Stimulated activated CD8-positive, alpha-beta memory T cell treated with anti-CD3 and anti-CD28 coated beads, Interleukin-12 subunit alpha, Interleukin-12 subunit beta, amount 100 ng/mL, for 1 hour (primary cell): Measurements from ENCODE around the gene AP1S3.

Experiments
- DNase-seq: peaks from one replicate; pipeline ENCODE4 v3.0.0-alpha.2; 2020; ENCODE audit warnings: low read depth

Gene AP1S3

DNA sequence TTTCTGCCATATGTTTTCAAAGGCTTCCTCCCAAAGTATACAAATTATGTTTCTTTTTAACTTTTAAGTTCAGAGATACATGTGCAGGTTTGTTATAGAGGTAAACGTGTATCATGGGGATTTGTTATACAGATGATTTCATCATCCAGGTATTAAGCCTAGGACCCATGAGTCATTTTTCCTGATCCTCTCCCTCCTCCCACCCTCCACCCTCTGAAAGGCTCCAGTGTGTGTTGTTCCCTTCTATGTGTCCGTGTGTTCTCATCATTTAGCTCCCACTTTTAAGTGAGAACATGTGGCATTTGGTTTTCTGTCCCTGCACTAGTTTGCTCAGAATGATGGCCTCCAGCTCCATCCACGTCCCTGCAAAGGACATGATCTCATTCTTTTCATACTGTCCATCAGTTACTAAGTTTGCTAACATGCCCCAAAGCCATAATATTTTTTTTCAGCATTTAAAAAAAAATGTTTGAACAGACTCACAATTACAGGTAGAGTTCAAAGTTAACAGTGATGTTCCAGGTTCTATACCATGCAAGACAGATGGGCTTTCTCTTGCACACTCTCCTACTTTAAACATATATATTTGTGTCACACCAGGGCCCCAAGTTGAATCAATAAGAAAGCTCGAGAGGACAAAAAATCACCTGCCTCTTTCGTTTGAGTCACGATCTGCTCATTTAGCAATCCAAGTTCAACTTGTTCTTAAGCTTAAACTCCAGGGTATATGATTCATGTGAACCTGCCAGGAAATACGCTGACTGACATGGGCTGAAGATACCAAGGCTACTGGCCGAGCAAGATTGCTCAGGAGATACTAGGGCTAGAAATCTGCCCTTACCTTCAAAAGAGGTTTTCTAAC lies 77.6 kb downstream of the AP1S3 start:
- no peak for DNase-seq

DNA sequence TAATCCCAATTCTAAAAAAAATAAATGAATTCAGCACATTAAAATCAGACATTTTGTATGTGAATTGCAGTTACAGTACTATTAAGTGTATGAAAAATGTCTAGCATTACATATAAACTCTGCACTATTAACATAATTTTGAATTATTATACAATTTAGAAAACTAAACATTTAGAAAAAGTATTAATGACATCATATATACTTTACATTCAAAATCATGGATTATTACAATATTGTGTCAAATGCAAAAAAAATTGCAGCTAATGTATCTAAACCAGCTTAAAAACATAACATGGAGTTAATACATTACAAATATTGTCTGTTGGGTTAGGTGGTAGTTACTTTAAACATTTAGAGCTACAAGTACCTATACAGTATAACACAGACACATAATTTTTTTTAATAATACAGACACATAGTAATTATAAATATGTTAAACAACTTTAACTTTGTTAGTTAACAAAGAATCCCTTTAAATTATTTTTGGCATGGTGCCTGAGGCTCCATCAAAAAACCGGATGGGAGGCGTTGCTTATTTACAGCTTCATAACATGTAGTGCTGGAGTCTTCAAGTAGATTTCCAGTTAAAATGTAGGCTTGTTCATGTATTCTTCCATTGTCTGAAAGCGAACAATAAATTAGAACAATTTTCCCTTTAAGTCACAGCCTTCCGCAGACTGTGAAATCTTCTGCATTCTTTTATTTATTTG lies 79.1 kb downstream of the AP1S3 start:
- no peak for DNase-seq

DNA sequence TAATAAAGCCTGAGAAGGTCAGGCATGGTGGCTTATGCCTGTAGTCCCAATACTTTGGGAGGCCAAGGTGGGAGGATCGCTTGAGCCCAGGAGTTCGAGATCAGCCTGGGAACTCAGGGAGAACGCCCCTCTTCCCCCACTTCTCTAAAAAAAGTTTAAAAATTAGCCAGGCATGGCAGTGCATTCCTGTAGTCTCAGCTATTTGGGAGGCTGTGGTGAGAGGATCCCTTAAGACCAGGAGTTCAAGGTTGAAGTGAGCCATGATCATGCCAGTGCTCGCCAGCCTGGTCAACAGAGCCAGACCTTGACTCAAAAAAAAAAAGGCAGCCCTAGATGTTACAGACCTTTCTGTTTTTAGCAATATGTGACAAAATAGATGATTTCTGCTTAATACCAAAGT lies 83.4 kb downstream of the AP1S3 start:
- no peak for DNase-seq

DNA sequence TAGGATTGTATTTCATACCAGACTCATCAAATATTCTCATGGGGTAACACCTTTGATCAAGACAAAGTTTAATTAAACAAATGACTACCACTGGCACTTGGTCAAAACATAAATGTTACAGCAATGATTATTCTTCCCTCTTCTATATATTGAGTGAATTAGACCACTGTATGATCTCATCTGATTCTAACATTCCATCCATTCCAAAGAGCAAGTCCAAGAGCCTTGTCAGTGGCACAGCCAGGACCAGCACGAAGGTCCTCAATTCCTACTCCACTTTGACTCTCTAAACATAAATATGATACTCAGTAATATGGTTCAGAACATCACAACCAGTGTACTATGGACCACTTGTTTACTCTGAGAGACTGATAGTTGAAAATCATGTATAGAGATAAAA lies 86.4 kb downstream of the AP1S3 start:
- no peak for DNase-seq

DNA sequence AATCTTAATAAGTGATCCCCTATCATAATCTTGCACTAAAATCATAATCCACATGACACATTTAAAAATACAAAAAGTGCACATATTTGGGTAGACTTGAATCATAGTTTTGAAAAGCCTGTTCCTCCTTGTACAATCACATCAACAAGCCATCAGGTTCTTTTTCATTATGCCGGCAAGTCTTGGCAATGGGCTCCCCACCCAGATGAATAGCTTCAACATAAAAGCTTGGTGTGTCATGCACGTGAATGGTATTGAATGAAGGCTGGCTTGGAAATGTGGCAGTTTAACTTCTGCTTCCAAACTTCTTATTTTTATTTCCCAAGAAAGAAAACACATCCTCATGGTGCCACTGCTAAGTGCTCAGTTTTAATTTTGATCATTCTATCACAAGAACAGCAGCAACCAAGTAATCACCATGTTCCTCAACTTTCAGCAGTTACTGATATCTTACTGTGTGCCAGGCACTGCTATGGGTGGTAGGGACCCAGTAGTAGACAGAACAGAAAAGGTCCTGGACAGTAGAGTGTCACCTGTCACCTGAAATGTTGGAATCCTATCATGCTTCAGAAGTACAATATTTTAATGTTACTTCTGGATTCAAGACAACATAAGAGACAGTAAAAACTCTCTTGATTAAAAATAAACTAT lies 89.9 kb downstream of the AP1S3 start:
- DNase-seq: no peak

DNA sequence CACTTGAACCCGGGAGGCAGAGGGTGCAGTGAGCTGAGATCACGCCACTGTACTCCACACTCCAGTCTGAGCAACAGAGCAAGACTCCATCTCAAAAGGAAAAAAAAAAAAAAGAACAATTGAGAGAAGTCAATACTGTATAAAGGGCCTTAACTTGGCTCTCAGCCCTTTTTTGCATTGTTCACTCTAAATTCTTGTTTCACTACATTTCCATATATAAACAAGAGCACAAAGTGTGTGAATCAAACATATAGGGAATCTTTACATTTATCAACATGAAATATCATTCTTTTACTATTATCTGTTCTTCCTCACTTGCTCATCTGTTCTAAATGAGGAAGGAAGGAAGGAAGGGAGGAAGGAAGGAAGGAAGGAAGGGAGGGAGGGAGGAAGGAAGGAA lies 90.8 kb downstream of the AP1S3 start:
- no peak for DNase-seq

DNA sequence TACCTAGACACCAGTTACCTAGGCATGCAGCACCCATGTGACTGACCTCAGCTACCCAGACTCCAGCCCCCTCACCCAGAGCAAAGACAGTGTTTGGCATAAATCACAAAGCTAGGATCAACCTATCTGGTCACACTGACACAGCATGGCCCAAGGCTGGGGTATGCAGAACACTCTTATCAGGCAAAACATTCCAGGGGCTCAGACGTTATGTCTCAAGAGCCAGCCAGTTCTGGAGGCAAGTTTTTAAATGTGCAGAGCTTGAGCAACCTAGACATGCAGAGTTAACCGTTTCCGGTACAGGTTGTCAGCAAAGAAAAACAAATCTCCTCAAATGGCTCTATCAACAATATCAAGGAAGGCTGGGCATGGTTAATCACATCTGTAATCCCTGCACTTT lies 92.8 kb downstream of the AP1S3 start:
- DNase-seq: no peak

DNA sequence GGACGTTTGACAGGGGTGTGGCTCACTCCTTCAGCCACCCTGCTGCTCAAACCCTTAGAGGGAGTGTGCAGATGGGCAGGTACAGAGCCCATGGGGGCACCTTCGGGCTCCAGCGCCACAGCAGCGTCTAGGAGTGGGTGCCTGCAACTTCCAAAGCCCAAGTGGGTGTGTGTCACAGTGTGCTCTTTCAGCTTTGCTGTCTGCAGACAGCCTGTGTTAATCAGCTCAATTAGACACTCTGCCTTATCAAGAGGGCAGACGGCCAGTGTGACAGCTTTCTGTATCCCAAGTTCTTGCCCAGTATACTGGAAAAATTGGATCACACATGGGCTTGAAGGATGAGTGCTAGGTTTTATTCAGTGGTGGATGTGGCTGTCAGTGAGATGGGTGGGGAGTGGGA lies 96.7 kb downstream of the AP1S3 start:
- no peak for DNase-seq

DNA sequence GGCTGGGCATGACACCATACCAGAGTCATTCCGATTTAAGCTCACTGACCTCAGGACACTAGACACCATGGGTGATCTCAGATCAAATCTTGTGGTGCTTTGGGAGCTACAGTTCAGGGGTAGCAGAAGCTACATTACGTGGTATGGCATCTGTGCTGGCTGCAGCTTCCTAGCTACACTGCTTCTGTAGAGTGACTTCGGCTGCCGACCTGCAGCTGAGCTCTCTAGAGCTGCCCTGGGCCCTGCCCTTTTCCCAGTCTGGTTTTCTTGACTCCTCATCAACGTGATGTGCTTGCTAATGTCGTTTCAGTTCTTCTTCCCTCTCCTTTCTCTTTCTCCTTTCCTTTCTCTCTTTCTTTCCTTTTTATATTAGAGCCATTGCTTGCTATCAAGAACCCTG lies 100.2 kb downstream of the AP1S3 start:
- no peak for DNase-seq

DNA sequence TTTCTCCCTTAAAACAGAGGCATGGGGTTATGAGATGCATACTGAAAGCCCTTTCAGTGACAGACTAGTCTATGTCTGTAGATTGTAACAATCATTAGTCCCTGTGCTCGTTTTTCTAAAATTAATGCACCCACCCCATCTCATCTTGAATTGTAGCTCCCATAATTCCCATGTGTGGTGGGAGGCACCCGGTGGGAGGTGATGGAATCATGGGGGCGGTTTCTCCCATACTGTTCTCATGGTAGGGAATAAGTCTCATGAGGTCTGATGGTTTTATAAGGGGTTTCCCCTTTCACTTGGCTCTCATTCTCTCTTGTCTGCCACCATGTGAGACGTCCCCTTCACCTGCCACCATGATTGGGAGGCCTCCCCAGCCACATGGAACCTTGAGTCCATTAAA lies 100.9 kb downstream of the AP1S3 start:
- DNase-seq: no peak

DNA sequence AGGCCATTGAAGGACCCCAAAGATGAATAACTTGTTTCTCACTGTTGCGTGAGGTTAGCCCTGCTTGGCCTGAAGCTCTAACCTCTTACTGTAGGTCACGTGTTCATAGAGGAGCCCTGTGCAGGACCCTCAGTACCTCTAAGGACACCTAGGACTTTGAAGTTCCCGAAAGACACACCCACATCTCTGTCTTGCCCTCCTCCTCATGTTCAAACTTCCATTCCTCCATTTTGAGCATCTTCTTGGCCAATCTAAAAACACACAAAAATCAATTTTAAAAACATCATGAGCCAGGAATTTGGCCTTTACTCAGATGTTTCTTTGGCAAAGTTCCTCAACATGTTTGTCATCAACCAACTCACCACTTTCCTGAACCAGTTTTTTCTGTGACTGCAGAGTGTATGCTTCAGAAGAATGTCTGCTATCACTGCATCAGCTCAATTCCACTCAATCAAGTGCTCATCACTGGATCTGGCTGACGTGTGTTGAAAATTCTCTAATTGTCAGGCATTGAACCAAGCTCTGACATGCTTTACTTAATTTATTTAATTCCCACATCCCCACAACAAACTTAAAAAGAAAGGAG lies 101.6 kb downstream of the AP1S3 start:
- DNase-seq: no peak

DNA sequence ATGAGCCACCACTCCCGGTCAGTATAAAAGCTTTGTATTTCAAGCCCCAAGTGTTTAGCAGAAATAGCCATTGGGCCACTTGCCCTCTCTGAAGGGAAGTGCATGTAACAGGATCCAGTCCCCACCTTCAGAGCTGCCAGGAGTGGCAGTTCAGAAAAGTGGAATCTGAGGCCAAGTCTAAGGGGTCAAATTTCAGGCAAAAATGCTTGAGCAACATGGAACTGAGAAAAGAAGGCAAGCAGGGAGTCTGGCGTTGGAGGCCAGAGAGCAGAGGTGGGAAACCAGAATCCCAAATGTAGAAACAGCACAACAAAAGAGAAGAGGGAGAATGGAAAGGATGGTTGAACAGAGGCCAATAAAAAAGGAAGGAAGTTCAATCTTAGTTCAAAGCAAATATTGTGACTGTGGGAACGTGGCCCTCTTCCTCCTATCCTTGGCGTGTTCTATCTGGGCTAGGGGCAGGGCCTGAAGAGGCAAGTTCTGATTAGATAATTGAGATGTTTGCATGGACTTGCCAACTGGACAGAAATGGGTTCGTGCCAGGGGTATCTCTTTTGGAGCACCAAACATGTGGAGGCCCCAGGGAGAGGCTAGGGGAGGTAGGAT lies 102.2 kb downstream of the AP1S3 start:
- no peak for DNase-seq

DNA sequence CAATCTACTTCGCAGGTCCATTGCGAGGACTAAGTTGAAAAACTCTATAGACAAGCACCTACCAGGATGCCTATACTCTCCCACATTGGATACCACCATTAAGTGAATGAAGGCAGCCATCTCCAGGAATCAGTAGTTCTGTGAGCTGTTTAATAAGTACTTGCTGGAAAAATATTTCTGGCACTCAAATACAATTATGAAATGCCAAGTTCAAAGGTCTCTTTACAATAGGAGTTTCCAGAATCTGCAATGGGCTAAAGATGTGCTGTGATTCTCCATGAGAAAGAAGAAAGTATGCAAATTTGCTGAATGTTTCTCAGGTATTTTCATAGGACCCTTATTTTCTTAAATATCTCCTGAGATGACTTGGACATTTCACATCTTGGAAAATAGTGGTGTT lies 103.0 kb downstream of the AP1S3 start:
- DNase-seq: no peak

DNA sequence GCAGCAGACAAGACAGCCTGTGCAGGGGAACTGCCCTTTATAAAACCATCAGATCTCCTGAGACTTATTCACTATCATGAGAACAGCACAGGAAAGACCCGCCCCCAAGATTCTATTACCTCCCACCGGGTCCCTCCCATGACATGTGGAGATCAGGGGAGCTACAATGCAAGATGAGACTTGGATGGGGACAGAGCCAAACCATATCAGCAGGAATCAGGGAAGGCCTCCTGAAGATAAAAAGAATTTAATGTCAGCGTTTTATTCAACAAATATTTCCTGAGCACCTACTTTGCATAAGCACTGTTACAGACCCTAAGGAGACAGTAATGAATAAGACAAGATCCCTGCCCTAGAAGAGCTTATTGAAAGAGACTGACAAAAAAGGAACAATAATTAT lies 105.0 kb downstream of the AP1S3 start:
- DNase-seq: no peak

DNA sequence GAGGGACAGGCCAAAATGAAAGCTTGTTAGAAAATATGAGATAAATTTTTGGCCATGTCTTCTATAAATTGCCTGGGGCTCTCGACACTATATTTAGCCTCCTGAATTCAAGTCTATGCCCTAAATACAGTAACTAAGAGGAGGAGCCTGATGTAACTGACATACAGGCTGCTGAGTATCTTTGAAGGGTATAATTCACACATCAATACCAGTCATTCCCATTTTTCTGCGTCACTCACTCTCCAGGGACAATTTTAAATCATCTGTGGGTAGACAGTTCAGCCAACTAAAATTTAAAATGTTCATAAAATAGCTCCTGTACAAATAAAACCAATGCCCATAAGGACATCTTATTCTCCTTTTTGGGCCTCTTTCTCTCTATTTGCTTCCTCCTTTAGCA lies 105.9 kb downstream of the AP1S3 start:
- no peak for DNase-seq

DNA sequence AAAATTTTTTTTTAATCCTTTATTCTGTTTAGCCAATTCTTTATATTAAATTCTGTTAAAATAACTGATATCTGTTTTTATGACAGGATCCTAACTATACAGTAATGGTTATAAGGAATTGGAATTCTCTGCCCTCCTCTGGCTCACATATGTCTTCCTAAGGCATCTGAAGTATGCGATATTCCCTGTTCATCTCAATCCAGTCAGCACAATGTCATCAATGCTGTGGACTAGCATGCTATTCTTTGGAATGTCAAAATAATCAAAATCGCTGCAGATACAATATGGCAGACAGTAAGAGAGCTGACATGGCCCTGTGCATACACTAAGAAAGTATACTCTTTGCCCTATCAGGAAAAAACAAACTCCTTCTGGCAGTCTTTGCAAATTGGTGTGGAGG lies 107.6 kb downstream of the AP1S3 start:
- DNase-seq: no peak

DNA sequence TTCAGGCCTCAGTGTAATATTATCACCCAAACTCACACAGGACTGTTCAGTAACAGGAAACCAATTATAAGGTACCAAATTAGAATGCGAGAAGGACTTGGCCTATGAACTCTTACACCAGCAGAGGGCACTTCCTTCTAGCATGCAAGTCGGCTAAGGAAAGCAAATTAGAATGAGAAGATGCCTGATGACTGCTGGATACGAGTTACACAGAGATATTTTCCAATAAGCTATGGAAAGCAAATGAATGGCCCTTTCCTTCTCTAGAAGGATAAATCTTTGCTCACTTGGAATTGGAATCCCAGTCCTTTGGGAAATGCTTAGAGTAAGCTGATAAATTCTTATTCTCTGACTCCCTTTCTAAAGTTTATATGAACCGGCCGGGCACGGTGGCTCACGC lies 109.8 kb downstream of the AP1S3 start:
- peak; percentile 5 for DNase-seq

DNA sequence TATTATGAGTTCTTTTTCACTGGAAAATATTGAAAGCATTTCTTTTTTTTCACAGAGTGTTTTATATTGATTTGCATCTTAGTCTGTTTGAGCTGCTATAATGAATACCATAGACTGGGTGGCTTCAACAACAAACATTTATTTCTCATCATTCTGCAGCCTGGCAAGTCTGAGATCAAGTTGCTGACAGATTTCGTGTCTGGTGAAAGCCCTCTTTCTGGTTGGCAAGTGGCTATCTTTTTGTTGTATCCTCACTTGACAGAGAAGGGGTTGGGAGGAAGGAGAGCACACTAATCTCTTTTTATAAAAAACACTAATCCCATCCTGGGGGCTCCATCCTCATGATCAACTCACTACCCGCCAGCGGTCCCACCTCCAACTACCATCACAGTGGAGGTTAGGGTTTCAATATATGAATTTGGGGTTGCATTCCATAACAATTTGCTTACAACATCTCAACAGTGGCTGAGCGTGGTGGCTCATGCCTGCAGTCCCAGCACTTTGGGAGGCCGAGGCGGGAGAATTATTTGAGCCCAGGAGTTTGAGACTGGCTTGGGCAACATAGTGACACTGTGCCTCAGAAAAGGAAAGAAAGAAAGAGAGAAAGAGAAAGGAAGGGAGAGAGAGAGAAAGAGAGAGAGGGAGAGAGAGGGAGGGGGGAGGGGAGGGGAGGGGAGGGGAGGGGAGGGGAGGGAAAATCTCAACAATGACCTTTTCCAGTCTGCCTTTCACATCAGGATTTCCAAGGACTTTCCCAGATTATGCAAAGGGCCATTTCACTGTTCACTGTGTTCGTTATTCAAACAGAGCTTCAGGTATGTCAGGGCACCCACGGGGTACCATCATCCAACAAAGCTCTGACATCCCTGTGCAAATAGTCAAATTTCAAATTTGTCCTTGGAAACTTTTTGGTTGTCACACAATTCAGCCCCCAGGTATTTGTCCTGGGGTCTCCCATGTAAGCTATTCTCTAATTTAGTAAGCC lies 111.1 kb downstream of the AP1S3 start:
- no peak for DNase-seq

DNA sequence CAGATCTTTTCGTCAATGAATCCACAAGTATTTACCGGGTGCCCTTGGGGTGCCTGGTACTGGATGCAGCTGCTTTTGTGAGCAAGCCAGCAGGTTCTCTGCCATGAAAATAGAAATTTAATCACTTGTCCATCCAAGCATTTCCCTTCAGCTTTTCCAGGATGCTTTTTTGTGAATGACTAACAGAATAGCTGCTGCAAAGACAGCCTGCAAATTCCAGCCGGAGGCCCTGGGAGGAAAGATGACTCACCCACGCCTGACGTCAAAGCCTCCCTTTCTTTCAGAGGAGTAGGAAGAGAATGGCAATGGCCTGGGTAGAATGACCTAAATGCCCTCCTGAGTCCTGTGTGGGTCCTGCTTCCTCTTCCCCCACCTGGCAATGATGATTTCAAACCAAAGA lies 111.9 kb downstream of the AP1S3 start:
- no peak for DNase-seq

DNA sequence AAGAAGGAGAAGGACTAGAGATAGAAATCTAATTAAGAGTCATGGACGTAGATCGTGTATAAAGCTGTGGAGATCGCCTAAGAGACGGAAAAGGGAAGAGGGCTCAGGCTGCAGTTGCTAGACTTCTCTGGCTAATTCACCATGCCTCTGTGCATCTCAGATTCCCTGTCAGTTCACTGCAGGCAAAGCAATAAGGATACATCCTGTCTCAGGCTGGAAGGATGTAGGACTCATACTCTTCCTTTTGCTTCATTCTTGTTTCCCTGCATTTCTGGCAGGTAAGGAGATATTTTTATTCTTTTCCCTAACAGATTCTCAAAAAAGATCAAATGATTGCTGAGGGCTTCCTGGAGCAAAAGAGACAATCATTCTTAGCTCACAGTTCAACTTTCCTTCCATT lies 112.5 kb downstream of the AP1S3 start:
- no peak for DNase-seq

DNA sequence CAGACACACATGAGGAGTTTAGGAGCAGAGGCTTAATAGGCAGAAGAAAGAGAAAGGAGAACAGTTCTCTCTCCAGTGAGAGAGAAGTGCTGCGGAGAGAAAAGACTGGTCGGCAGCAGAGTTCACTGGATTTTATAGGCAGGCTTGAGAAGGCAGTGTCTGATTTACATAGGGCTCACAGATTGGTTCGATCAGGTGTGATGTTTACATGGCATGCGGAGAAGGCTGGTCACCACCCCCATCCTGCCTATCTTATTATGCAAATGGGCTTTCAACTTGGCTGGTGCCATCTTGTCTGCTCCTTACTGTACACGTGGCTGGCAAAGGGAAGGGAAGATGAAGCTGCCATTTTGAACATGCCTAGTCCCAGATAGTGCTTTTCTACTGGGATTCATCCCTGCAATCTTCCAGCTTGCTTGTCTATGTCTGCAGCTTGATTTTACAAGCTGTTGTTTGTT lies 113.4 kb downstream of the AP1S3 start:
- no peak for DNase-seq
